Measurements from ENCODE around the gene MYH14.

DNA sequence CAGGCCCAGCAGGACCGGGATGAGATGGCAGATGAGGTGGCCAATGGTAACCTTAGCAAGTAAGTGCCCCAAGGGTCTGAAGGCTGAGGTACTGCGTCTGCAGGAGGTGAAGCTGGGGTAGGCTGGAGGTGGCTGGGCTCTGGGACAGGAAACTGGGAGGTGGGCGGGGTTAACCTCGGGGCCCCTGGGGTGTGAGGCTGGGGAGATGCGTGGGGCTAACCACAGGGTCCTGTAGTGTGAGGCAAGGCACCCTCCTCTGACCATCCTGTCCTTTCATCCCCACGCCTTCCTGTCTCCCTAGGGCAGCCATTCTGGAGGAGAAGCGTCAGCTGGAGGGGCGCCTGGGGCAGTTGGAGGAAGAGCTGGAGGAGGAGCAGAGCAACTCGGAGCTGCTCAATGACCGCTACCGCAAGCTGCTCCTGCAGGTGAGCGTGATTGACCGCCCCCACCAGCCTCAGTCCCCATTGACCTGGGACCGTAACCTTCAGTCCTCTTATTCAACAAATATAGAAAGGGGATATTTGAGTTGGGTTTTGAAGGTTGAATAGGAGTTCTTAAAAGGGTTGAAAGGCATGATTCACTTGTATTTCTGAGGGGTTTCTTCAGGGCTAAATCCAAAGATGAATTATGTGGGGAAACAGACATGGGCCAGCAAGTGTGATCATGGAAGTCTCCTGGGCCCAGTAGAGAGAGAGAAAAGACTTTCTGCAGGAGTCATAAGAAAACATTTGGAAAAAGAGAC lies 90.0 kb downstream of the MYH14 start:
- TF ChIP-seq, protein P1, sequence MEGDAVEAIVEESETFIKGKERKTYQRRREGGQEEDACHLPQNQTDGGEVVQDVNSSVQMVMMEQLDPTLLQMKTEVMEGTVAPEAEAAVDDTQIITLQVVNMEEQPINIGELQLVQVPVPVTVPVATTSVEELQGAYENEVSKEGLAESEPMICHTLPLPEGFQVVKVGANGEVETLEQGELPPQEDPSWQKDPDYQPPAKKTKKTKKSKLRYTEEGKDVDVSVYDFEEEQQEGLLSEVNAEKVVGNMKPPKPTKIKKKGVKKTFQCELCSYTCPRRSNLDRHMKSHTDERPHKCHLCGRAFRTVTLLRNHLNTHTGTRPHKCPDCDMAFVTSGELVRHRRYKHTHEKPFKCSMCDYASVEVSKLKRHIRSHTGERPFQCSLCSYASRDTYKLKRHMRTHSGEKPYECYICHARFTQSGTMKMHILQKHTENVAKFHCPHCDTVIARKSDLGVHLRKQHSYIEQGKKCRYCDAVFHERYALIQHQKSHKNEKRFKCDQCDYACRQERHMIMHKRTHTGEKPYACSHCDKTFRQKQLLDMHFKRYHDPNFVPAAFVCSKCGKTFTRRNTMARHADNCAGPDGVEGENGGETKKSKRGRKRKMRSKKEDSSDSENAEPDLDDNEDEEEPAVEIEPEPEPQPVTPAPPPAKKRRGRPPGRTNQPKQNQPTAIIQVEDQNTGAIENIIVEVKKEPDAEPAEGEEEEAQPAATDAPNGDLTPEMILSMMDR (conservative IDR thresholded peaks at IDR 0.05; ENCODE audit: low read length): no peak
- TF ChIP-seq EZH2phosphoT487 (IDR thresholded peaks at IDR 0.05; ENCODE audit: borderline replicate concordance, low read depth, low read length): no peak
